Natural killer cell (primary cell): ENCODE data around the gene DENND10. TPM values are rescaled to one million over a fixed set of nuclear protein-coding genes. Genes with fewer than 3 reads are reported as not detected.
"Not testable (repeated sequence)": the region's sequence is repeated elsewhere in the genome, so short reads cannot be mapped to it uniquely, and the experiment has no call there.

Experiments
- ATAC-seq, 3 donors: fragments of 150-1000 bp in 2 of 3; fragments of 200-7000 bp in 1 of 3; cut with Tn5 transposase; 1 replicate in 1 of 3; 2 replicates in 2 of 3; pipeline ENCODE4 v1.10.0; 2021; ENCODE audit warnings: mild to moderate bottlenecking in 2 of 3, moderate library complexity in 2 of 3
- DNase-seq, 2 donors: peaks; one replicate each; pipeline versions ENCODE4 v3.0.0 to v3.0.0-alpha.2; 2013 to 2021; ENCODE audit warnings: mixed read lengths in 1 of 2
- H3K27ac ChIP-seq: one replicate; pipeline ENCODE4 v1.5.1; 2013; ENCODE audit warnings: mild to moderate bottlenecking, low read length
- H3K27me3 ChIP-seq: one replicate; pipeline ENCODE4 v1.6.1; 2013; ENCODE audit warnings: low read length; ENCODE audit not compliant: control insufficient read depth, insufficient read depth
- H3K36me3 ChIP-seq: one replicate; pipeline ENCODE4 v1.6.1; 2013; ENCODE audit warnings: low read length; ENCODE audit not compliant: control insufficient read depth, insufficient read depth
- H3K4me1 ChIP-seq: one replicate; pipeline ENCODE4 v1.6.1; 2013; ENCODE audit warnings: low read length; ENCODE audit not compliant: control insufficient read depth, insufficient read depth
- H3K4me3 ChIP-seq: one replicate; pipeline ENCODE4 v1.5.1; 2013; ENCODE audit warnings: low read length
- H3K9me3 ChIP-seq: one replicate; pipeline ENCODE4 v1.6.1; 2013; ENCODE audit warnings: low read length; ENCODE audit not compliant: control insufficient read depth, insufficient read depth
- H3K27ac Mint-ChIP-seq, 2 donors: one replicate each; pipeline ENCODE4 v1.8.0; 2022; ENCODE audit warnings: mild to moderate bottlenecking in 2 of 2, mixed read lengths in 2 of 2, moderate library complexity in 1 of 2
- H3K27me3 Mint-ChIP-seq, 2 donors: one replicate each; pipeline ENCODE4 v1.8.0; 2022; ENCODE audit warnings: low read depth in 2 of 2, mixed read lengths in 2 of 2
- H3K36me3 Mint-ChIP-seq: one replicate; pipeline ENCODE4 v1.8.0; 2022; ENCODE audit warnings: mixed read lengths
- H3K4me1 Mint-ChIP-seq, 2 donors: one replicate each; pipeline ENCODE4 v1.8.0; 2022; ENCODE audit warnings: mixed read lengths in 2 of 2
- H3K4me3 Mint-ChIP-seq: one replicate; pipeline ENCODE4 v1.8.0; 2022; ENCODE audit warnings: mild to moderate bottlenecking, moderate library complexity, mixed read lengths
- H3K9me3 Mint-ChIP-seq, 2 donors: one replicate each; pipeline ENCODE4 v1.8.0; 2022; ENCODE audit warnings: mixed read lengths in 2 of 2
- WGBS: methylation state at CpG from one replicate; pipeline ENCODE4 v1.1.7; 2013; ENCODE audit warnings: missing lambda C conversion rate; ENCODE audit not compliant: insufficient coverage; 5-methylcytosine and 5-hydroxymethylcytosine counted together
- intact Hi-C: fragments of 100-400 bp; cut with micrococcal nuclease; formaldehyde crosslinking; loops from one replicate; pipeline ENCODE4 v1.14.2; 2022
- total RNA-seq, 4 donors: library from RNA; stranded (reverse); fragments of 120-200 nt in 1 of 4; gene quantifications; one replicate each; pipeline versions ENCODE4 v1.2.3 to v1.2.4, GENCODE V29; 2013 to 2022
- TF ChIP-seq, protein P1 (sequence below): fragments of 200-600 bp; IDR thresholded peaks from one replicate; pipeline ENCODE4 v1.8.0; 2022; ENCODE audit warnings: antibody characterized with exemption

DENND10 gene
- total RNA-seq, 3 donors from 2014 or later (not counting 1 experiment from before 2014, with no cell fraction given), result 24.0 to 42.4 (median 33.9) TPM

DNA sequence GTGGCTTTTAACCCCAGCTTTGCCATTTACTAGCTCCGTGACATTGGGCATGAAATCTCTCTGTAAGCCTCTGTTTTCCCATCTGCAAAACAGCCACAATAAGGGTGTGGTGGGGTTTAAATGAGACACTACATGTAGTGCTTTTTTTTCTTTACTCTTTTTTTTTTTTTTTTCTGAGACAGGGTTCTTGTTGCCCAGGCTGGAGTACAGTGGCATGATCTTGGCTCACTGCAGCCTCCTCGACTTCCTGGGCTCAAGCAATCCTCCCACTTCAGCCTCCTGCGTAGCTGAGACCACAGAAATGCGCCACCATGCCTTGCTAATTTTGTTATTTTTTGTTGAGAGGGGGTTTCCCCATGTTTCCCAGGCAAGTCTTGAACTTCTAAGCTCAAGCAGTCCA is 8.3 kb upstream of the DENND10 start:
- TF ChIP-seq, protein P1, sequence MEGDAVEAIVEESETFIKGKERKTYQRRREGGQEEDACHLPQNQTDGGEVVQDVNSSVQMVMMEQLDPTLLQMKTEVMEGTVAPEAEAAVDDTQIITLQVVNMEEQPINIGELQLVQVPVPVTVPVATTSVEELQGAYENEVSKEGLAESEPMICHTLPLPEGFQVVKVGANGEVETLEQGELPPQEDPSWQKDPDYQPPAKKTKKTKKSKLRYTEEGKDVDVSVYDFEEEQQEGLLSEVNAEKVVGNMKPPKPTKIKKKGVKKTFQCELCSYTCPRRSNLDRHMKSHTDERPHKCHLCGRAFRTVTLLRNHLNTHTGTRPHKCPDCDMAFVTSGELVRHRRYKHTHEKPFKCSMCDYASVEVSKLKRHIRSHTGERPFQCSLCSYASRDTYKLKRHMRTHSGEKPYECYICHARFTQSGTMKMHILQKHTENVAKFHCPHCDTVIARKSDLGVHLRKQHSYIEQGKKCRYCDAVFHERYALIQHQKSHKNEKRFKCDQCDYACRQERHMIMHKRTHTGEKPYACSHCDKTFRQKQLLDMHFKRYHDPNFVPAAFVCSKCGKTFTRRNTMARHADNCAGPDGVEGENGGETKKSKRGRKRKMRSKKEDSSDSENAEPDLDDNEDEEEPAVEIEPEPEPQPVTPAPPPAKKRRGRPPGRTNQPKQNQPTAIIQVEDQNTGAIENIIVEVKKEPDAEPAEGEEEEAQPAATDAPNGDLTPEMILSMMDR, result no peak
- no peak for ATAC-seq
- Histone ChIP-seq H3K36me3 (no peaks in the 10 kb centered on the region), H3K27me3 (no peaks in the 10 kb centered on the region), H3K9me3 (no peaks in the 10 kb centered on the region), H3K4me3 (no peak overlapping the region), H3K4me1 (peaks cover 31% of the 10 kb centered on the region), H3K27ac (no peak overlapping the region)
- Mint-ChIP-seq H3K27me3 (no peaks in the 10 kb centered on the region), H3K9me3 (no peaks in the 10 kb centered on the region), H3K27ac (peak overlapping the region in 1 of 2 donors; percentile 22), H3K4me1 (peaks cover 27 to 35% of the 10 kb centered on the region in 2 donors), H3K36me3 (no peaks in the 10 kb centered on the region), H3K4me3 (no peak overlapping the region)
- WGBS, result 85% methylated on average over 2 of the region's 4 CpGs
- peak in 1 of 2 donors; percentile 52 for DNase-seq
- intact Hi-C loops, result no loop called here

DNA sequence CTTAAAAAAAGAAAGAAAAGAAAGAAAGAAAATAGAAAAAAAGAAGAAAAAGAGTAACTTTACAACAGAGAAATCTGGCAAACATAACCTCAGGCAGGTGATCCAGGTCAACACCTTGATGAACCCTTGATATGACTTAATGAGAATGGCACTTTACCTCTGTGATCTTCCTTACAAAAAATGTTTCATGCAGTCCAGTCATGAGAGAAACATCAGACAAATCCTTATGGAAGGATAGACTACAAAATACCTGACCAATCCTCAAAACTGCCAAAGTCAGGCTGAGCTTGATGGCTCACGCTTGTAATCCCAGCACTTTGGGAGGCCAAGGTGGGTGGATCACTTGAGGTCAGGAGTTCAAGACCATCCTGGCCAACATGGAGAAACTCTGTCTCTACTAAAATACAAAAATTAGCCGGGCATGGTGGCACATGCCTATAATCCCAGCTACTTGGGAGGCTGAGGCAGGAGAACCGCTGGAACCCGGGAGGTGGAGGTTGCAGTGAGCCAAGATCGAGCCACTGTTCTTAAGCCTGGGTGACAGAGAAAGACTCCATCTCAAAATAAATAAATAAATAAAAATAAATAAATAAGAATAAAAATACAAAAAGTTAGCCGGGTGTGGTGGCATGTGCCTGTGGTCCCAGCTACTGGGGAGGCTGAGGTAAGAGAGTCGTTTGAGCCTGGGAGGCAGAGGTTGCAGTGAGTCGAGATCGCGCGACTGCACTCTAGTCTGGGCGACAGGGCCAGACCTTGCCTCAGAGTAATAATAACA is 7.1 kb upstream of the DENND10 start:
- H3K27me3 ChIP-seq, DNase-seq, H3K9me3 ChIP-seq, H3K4me3 Mint-ChIP-seq, H3K9me3 Mint-ChIP-seq, H3K27ac ChIP-seq, H3K36me3 ChIP-seq, H3K4me3 ChIP-seq, H3K36me3 Mint-ChIP-seq, intact Hi-C loops, H3K27ac Mint-ChIP-seq, H3K27me3 Mint-ChIP-seq, ATAC-seq: not testable (repeated sequence)
- H3K4me1 ChIP-seq, result peaks cover 25% of the 10 kb centered on the region
- peaks cover 29 to 31% of the 10 kb centered on the region in 2 donors for H3K4me1 Mint-ChIP-seq
- WGBS, result 98% methylated on average over 10 of the region's 12 CpGs

DNA sequence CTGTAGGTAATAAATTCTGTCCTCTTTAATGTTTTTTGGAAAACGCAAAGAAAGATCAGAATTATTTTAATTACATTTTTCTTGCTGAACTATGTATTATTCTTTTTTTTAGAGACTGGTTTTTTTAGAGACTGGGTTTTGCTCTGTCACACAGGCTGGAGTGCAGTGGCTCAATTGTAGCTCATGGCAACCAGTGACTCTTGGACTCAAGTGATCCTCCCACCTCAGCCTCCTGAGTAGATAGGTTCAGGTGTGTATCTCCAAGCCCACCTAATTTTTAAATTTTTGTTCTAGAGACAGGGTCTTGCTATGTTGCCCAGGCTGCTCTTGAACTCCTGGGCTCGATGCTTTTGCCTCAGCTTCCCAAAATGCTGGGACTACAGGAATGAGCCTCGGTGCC is 5.3 kb upstream of the DENND10 start:
- 80% methylated on average over 2 of the region's 3 CpGs for WGBS
- H3K4me1 Mint-ChIP-seq, result peaks cover 21 to 22% of the 10 kb centered on the region in 2 donors
- no peaks in the 10 kb centered on the region for H3K27me3 Mint-ChIP-seq
- Histone ChIP-seq H3K4me1 (peaks cover 10% of the 10 kb centered on the region), H3K4me3 (no peak overlapping the region), H3K9me3 (no peaks in the 10 kb centered on the region), H3K27ac (no peak overlapping the region), H3K36me3 (no peaks in the 10 kb centered on the region), H3K27me3 (no peaks in the 10 kb centered on the region)
- H3K9me3 Mint-ChIP-seq, result no peaks in the 10 kb centered on the region
- DNase-seq, result no peak
- intact Hi-C loops, result no loop called here
- no peak overlapping the region for H3K4me3 Mint-ChIP-seq
- ATAC-seq, result no peak
- no peak overlapping the region for H3K27ac Mint-ChIP-seq
- H3K36me3 Mint-ChIP-seq, result no peaks in the 10 kb centered on the region
- TF ChIP-seq, protein P1, result no peak

DNA sequence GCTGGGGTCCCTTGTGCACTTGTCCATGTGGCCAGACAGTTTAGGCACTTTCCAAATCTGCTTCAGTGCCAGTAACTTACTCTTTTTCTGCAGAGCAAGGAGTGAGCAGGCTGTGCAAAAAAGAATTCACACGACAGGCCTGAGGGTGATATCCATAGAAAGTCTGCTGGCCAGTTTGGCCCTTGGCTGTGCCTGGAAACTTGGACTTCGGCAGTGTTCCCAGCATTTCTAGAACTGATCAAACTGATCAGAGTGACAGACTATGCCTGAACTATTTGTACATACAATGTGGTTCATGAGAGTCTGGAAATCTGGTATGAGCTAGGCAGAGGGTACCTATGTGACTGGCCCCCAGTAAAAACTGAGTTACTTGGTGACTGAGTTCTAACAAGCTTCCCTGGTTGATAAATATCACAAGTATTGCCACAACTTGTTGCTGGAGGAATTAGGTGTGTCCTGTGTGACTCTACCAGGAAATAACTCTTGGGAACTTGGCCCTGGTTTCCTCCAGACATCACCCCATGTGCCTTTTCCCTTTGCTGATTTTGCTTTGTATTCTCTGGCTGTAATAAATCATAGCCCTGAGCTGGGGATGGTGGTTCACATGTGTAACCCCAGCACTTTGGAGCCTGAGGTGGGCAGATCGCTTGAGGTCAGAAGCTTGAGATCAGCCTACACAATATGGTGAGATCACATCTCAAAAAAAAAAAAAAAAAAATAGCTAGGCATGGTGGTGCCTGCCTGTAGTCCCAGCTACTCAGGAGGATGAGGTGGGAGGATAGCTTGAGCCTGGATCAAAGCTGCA is 3.3 kb upstream of the DENND10 start:
- intact Hi-C loops, result no loop called here
- no peak overlapping the region for H3K4me3 Mint-ChIP-seq
- no peaks in the 10 kb centered on the region for H3K27me3 Mint-ChIP-seq
- H3K36me3 ChIP-seq, result no peaks in the 10 kb centered on the region
- no peak overlapping the region for H3K4me3 ChIP-seq
- DNase-seq (no peak), ATAC-seq (no peak)
- H3K4me1 ChIP-seq, result peaks cover 22% of the 10 kb centered on the region
- TF ChIP-seq, protein P1, result no peak
- no peaks in the 10 kb centered on the region for H3K27me3 ChIP-seq
- H3K36me3 Mint-ChIP-seq, result no peaks in the 10 kb centered on the region
- peak overlapping the region; percentile 3 for H3K27ac ChIP-seq
- H3K9me3 ChIP-seq, result no peaks in the 10 kb centered on the region
- H3K9me3 Mint-ChIP-seq, result no peaks in the 10 kb centered on the region
- H3K27ac Mint-ChIP-seq, result peak overlapping the region; percentile 59 to 69
- WGBS, result 73% methylated on average over 3 of the region's 3 CpGs
- H3K4me1 Mint-ChIP-seq, result peaks cover 27 to 28% of the 10 kb centered on the region in 2 donors
